MCF 10A (cell line): Measurements from ENCODE around the gene CBX6. TPM values are rescaled to one million over a fixed set of nuclear protein-coding genes. Genes with fewer than 3 reads are reported as not detected.

Experiments used
- Bru-seq: library from RNA; stranded (reverse); fragments of 400-500 nt; gene quantifications from one replicate; lab custom pipeline; 2021; lab: Mats Ljungman, UMichigan
- BruChase-seq, 2 experiments: library from RNA; stranded (reverse); fragments of 400-500 nt; gene quantifications; one replicate each; lab custom pipeline; 2021; lab: Mats Ljungman, UMichigan
- BruUV-seq: library from RNA; stranded (reverse); fragments of 400-500 nt; replicated peaks from 2 replicates; lab custom pipeline; 2021; lab: Mats Ljungman, UMichigan
- CTCF ChIA-PET: fragments of 300-600 bp; sonication (Branson Sonifier 250); formaldehyde crosslinking; extraction: SDS; loops from one replicate; lab custom pipeline; 2021; ENCODE audit warnings: antibody characterized with exemption, inconsistent platforms; lab: Yijun Ruan, JAX
- POLR2A ChIA-PET: fragments of 300-600, 350-650 bp; sonication (Branson Sonifier 250); formaldehyde crosslinking; extraction: SDS; loops from one replicate; lab custom pipeline; 2020; ENCODE audit warnings: antibody characterized with exemption, inconsistent platforms; lab: Yijun Ruan, JAX
- DNase-seq: peaks from one replicate; pipeline ENCODE4 v3.0.0-alpha.2; 2018; ENCODE audit not compliant: unreplicated experiment
- H3K27ac Mint-ChIP-seq: one replicate; pipeline ENCODE4 v1.8.0; 2022; ENCODE audit warnings: mild to moderate bottlenecking, low read depth, mixed read lengths; ENCODE audit not compliant: unreplicated experiment
- H3K27me3 Mint-ChIP-seq: one replicate; pipeline ENCODE4 v1.8.0; 2022; ENCODE audit warnings: mixed read lengths; ENCODE audit not compliant: insufficient read depth, unreplicated experiment
- H3K36me3 Mint-ChIP-seq: one replicate; pipeline ENCODE4 v1.8.0; 2022; ENCODE audit warnings: mild to moderate bottlenecking, moderate library complexity, mixed read lengths; ENCODE audit not compliant: insufficient read depth, unreplicated experiment
- H3K4me1 Mint-ChIP-seq: one replicate; pipeline ENCODE4 v1.8.0; 2022; ENCODE audit warnings: mixed read lengths; ENCODE audit not compliant: insufficient read depth, unreplicated experiment
- H3K4me3 Mint-ChIP-seq: one replicate; pipeline ENCODE4 v1.8.0; 2022; ENCODE audit warnings: mild to moderate bottlenecking, moderate library complexity, mixed read lengths; ENCODE audit not compliant: unreplicated experiment
- H3K9me3 Mint-ChIP-seq: one replicate; pipeline ENCODE4 v1.8.0; 2022; ENCODE audit warnings: mixed read lengths; ENCODE audit not compliant: unreplicated experiment
- intact Hi-C: fragments of 100-400 bp; cut with micrococcal nuclease; formaldehyde crosslinking; loops from 2 replicates; pipeline ENCODE4 v1.14.1; 2022
- long read RNA-seq: library from polyadenylated mRNA; stranded (forward); transcript quantifications from one replicate; pipeline ENCODE4 v2.0.0, GENCODE V29; 2022
- total RNA-seq: library from RNA; stranded (reverse); gene quantifications from 2 replicates; pipeline ENCODE4 v1.2.3, GENCODE V29; 2022
- TF ChIP-seq, protein P1 (sequence below): fragments of 200-600 bp; IDR thresholded peaks from one replicate; pipeline ENCODE4 v1.8.0; 2022; ENCODE audit warnings: antibody characterized with exemption, mild to moderate bottlenecking; ENCODE audit not compliant: unreplicated experiment

The CBX6 gene
- total RNA-seq (22.9 and 42.1 TPM in 2 replicates), Bru-seq, nascent RNA (percentile 77 among the genes with signal in this experiment), BruChase-seq, experiment 1, labeled RNA remaining after a 6-hour chase (percentile 97 among the genes with signal in this experiment), BruChase-seq, experiment 2, labeled RNA remaining after a 2-hour chase (percentile 92 among the genes with signal in this experiment)
- long read RNA-seq, full-length matches to known transcripts, result 15 of 33 reads
- long read RNA-seq, partial matches to known transcripts, result 1 of 33 reads
- long read RNA-seq, other reads (novel, unspliced or antisense), result 17 of 33 reads

DNA sequence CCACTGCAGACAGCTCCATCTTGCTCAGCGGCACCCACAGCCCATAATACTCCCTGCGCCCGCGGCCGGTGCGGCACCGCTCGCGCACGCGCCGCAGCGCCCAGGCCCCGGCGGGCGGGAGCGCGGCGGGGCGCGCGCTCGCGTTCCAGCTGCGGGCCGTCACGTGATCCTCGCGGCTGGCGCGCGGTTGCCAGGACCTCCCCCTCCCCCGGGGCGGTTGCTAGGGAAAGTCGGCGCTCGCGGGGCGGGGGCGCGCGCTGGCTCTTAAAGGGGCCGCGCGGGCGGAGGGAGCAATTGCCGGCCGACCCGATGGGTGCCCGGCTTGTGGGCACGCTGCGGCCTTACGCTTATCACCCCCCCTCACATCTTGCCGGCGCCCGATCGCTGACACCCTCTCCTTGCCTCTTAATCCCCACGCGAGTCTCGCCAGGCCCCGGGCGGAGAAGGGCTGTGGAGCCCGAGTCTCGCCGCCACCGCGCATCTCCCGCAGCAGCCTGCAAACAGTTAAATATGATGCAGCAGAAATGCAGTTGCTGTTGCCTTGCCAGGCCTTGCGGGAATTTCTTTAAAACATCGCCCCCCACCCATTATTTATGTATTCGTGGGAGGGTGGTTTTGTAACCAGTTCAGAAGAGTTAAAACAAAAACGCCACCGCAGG is at the start of gene CBX6:
TSS of gene CBX6 (minus strand) at position 45 of the 659 bp plus-strand sequence. CDS start at position 19, 26 bp downstream.
- peaks cover 21% of the 10 kb centered on the region for H3K4me1 Mint-ChIP-seq
- ChIA-PET CTCF (interaction anchor here (0.8 to 3.9 kb wide), 6 partner anchors 22 to 243 kb away, joined by 3 to 65 read pairs (median 4); no protein-coding TSS in a partner anchor), POLR2A (interaction anchor here (0.7 to 2.9 kb wide), 12 partner anchors 10 to 648 kb away, joined by 3 to 16 read pairs (median 4); partner anchors contain the start of genes APOBEC3B, ATF4 and RPL3)
- intact Hi-C loops, result loop anchor here (5.0 kb wide), 3 partner anchors 50 to 445 kb away; partner anchors contain the start of genes APOBEC3B and RPL3
- H3K4me3 Mint-ChIP-seq, result peak within 1 kb of the TSS; percentile 82
- peak within 1 kb of the TSS; percentile 35 for H3K27ac Mint-ChIP-seq
- peaks cover 5% of the 10 kb centered on the region for H3K36me3 Mint-ChIP-seq
- peaks cover 52% of the 10 kb centered on the region for H3K27me3 Mint-ChIP-seq
- TF ChIP-seq, protein P1, sequence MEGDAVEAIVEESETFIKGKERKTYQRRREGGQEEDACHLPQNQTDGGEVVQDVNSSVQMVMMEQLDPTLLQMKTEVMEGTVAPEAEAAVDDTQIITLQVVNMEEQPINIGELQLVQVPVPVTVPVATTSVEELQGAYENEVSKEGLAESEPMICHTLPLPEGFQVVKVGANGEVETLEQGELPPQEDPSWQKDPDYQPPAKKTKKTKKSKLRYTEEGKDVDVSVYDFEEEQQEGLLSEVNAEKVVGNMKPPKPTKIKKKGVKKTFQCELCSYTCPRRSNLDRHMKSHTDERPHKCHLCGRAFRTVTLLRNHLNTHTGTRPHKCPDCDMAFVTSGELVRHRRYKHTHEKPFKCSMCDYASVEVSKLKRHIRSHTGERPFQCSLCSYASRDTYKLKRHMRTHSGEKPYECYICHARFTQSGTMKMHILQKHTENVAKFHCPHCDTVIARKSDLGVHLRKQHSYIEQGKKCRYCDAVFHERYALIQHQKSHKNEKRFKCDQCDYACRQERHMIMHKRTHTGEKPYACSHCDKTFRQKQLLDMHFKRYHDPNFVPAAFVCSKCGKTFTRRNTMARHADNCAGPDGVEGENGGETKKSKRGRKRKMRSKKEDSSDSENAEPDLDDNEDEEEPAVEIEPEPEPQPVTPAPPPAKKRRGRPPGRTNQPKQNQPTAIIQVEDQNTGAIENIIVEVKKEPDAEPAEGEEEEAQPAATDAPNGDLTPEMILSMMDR, result no peak
- H3K9me3 Mint-ChIP-seq, result no peaks in the 10 kb centered on the region
- BruUV-seq, result no TSS peak
- DNase-seq, result peak; percentile 78

- POLR2A ChIA-PET, result interaction anchor here (1.2 to 1.3 kb wide), 2 partner anchors 13 to 70 kb away, joined by 3 to 5 read pairs; no protein-coding TSS in a partner anchor
- no peaks in the 10 kb centered on the region for H3K36me3 Mint-ChIP-seq
- TF ChIP-seq, protein P1, result no peak
- no TSS peak for BruUV-seq
- no peaks in the 10 kb centered on the region for H3K9me3 Mint-ChIP-seq
- no peak overlapping the region for H3K27ac Mint-ChIP-seq
- no peak for DNase-seq
- intact Hi-C loops, result loop anchor here (5.0 kb wide), 1 partner anchor 50 kb away; the partner anchor contains the start of gene CBX6
- CTCF ChIA-PET, result interaction anchor here (0.6 to 3.2 kb wide), 5 partner anchors 37 to 1354 kb away, joined by 3 to 12 read pairs (median 3); no protein-coding TSS in a partner anchor
- H3K4me1 Mint-ChIP-seq, result peaks cover 14% of the 10 kb centered on the region
- H3K4me3 Mint-ChIP-seq, result no peak overlapping the region
- H3K27me3 Mint-ChIP-seq, result peaks cover 31% of the 10 kb centered on the region
Observed at GRCh38 chr22:38921806-38922205, 49.8 kb upstream of the CBX6 start.

DNA sequence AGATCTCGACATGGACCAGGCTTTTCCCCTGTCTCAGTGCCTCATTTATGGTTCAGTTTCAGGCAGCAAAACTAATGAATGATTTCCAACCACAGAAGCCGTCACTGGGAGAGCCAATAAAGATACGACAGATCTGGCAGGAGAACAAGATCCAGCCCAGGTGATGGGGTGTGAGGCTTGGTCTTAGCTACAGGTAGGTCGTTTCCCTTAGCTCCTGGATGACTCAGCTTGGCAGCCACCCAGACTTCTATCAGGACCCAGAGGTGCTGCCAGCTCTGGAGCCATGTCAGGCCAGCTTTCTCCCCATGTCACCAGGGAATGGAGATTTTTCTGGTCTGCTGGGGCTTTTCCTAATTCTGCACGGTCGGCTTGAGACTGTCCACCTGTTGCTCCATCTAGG is 49.1 kb upstream of the CBX6 start:
- peaks cover 14% of the 10 kb centered on the region for H3K4me1 Mint-ChIP-seq
- no TSS peak for BruUV-seq
- TF ChIP-seq, protein P1, result no peak
- H3K4me3 Mint-ChIP-seq, result no peak overlapping the region
- H3K27me3 Mint-ChIP-seq, result peaks cover 38% of the 10 kb centered on the region
- H3K9me3 Mint-ChIP-seq, result no peaks in the 10 kb centered on the region
- ChIA-PET POLR2A (interaction anchor here (0.7 to 1.3 kb wide), 6 partner anchors 11 to 69 kb away, joined by 3 to 5 read pairs (median 3); partner anchors contain the start of gene CBX6), CTCF (interaction anchor here (1.2 to 3.2 kb wide), 3 partner anchors 40 to 101 kb away, joined by 3 to 12 read pairs (median 3); no protein-coding TSS in a partner anchor)
- peak; percentile 93 for DNase-seq
- no peak overlapping the region for H3K27ac Mint-ChIP-seq
- intact Hi-C loops, result loop anchor here (5.0 kb wide), 1 partner anchor 49 kb away; the partner anchor contains the start of gene CBX6
- no peaks in the 10 kb centered on the region for H3K36me3 Mint-ChIP-seq
